ENCODE results near the gene ADPRHL1.
"Not testable (repeated sequence)": the region's sequence is repeated elsewhere in the genome, so short reads cannot be mapped to it uniquely, and the experiment has no call there.

ADPRHL1 gene

DNA sequence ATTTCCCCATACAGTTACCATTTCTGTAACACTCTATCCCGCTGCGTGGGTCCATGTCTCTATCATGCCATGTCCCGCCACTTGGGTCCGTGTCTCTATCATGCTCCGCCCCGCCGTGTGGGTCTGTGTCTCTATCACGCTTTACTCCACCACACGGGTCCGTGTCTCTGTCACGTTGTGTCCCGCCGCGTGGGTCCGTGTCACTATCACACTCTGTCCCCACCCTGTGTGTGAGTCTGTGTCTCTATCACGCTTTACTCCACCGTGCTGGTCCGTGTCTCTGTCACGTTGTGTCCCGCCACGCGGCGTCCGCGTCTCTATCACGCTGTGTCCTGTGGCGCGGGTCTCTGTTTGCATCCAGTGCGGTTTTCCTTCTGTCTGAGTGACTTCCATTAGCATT, 11.6 kb downstream of the ADPRHL1 start:
- Histone ChIP-seq H3K4me3 (ENCODE audit: low read length) (no peak overlapping the region), H3K27me3 (ENCODE audit: control insufficient read depth, insufficient read depth, low read length) (no peaks in the 10 kb centered on the region), H3K9ac (ENCODE audit: low read length) (no peak overlapping the region), H3K4me1 (ENCODE audit: control insufficient read depth, insufficient read depth, low read length) (peaks cover 18% of the 10 kb centered on the region), H3K9me3 (ENCODE audit: control insufficient read depth, low read length) (no peaks in the 10 kb centered on the region), H3K36me3 (ENCODE audit: control insufficient read depth, insufficient read depth, low read length) (no peaks in the 10 kb centered on the region)

GRCh38 chr13:113437408-113438010, 15.8 kb downstream of the ADPRHL1 start:
- Histone ChIP-seq H3K27me3 (ENCODE audit: control insufficient read depth, insufficient read depth, low read length) (no peaks in the 10 kb centered on the region), H3K4me3 (ENCODE audit: low read length) (no peak overlapping the region), H3K9me3 (ENCODE audit: control insufficient read depth, low read length) (no peaks in the 10 kb centered on the region), H3K36me3 (ENCODE audit: control insufficient read depth, insufficient read depth, low read length) (no peaks in the 10 kb centered on the region), H3K4me1 (ENCODE audit: control insufficient read depth, insufficient read depth, low read length) (peaks cover 8% of the 10 kb centered on the region), H3K9ac (ENCODE audit: low read length) (no peak overlapping the region)

GRCh38 chr13:113436866-113437265, 16.4 kb downstream of the ADPRHL1 start:
- not testable (repeated sequence) for H3K4me3 ChIP-seq (ENCODE audit: low read length); H3K4me1 ChIP-seq (ENCODE audit: control insufficient read depth, insufficient read depth, low read length); H3K36me3 ChIP-seq (ENCODE audit: control insufficient read depth, insufficient read depth, low read length); H3K9me3 ChIP-seq (ENCODE audit: control insufficient read depth, low read length); H3K9ac ChIP-seq (ENCODE audit: low read length); H3K27me3 ChIP-seq (ENCODE audit: control insufficient read depth, insufficient read depth, low read length)

DNA sequence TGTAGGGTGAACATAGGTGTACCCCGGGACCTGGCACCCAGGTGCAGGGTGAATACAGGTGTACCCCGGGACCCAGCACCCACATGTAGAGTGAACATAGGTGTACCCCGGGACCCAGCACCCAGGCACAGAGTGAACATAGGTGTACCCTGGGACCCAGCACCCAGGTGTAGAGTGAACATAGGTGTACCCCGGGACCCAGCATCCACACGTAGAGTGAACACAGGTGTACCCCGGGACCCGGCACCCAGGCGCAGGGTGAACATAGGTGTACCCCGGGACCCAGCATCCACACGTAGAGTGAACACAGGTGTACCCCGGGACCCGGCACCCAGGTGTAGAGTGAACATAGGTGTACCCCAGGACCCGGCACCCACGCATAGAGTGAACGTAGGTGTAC, 17.4 kb downstream of the ADPRHL1 start:
- H3K4me1 ChIP-seq (ENCODE audit: control insufficient read depth, insufficient read depth, low read length); H3K9ac ChIP-seq (ENCODE audit: low read length); H3K36me3 ChIP-seq (ENCODE audit: control insufficient read depth, insufficient read depth, low read length); H3K27me3 ChIP-seq (ENCODE audit: control insufficient read depth, insufficient read depth, low read length); H3K4me3 ChIP-seq (ENCODE audit: low read length); H3K9me3 ChIP-seq (ENCODE audit: control insufficient read depth, low read length): not testable (repeated sequence)

DNA sequence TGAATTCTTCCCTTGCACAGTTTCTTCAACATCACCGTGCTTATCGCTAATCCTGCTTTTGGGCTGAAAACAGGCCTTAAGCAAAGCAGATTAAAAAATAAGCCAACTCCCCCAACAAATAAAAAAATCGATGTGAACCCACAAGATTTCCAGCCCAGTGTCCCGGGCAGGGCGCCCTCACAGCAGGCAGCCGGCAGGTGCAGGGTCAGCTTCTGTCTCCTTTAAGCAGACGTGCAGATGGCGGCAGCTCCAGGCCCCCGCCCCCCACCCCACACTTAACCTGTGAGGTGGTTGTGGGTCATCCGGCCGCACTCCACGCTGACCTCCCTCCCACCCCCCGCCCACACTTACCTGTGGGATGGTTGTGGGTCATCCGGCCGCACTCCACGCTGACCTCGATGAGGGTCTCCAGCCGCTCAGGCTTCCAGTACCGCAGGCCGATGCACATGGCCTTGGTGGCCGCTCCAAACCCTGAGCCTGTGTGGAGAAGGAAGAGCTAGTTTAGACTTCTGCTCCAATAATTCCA, 19.8 kb downstream of the ADPRHL1 start:
- Histone ChIP-seq H3K9me3 (ENCODE audit: control insufficient read depth, low read length) (no peaks in the 10 kb centered on the region), H3K27me3 (ENCODE audit: control insufficient read depth, insufficient read depth, low read length) (no peaks in the 10 kb centered on the region), H3K36me3 (ENCODE audit: control insufficient read depth, insufficient read depth, low read length) (no peaks in the 10 kb centered on the region), H3K4me1 (ENCODE audit: control insufficient read depth, insufficient read depth, low read length) (peaks cover 8% of the 10 kb centered on the region), H3K9ac (ENCODE audit: low read length) (no peak overlapping the region), H3K4me3 (ENCODE audit: low read length) (no peak overlapping the region)

GRCh38 chr13:113432506-113433270, 20.6 kb downstream of the ADPRHL1 start:
- Histone ChIP-seq H3K4me1 (ENCODE audit: control insufficient read depth, insufficient read depth, low read length) (peaks cover 7% of the 10 kb centered on the region), H3K4me3 (ENCODE audit: low read length) (no peak overlapping the region), H3K27me3 (ENCODE audit: control insufficient read depth, insufficient read depth, low read length) (no peaks in the 10 kb centered on the region), H3K9ac (ENCODE audit: low read length) (no peak overlapping the region), H3K9me3 (ENCODE audit: control insufficient read depth, low read length) (no peaks in the 10 kb centered on the region), H3K36me3 (ENCODE audit: control insufficient read depth, insufficient read depth, low read length) (no peaks in the 10 kb centered on the region)

GRCh38 chr13:113431171-113431570, 22.1 kb downstream of the ADPRHL1 start:
- Histone ChIP-seq H3K27me3 (ENCODE audit: control insufficient read depth, insufficient read depth, low read length) (no peaks in the 10 kb centered on the region), H3K9ac (ENCODE audit: low read length) (no peak overlapping the region), H3K4me1 (ENCODE audit: control insufficient read depth, insufficient read depth, low read length) (no peaks in the 10 kb centered on the region), H3K36me3 (ENCODE audit: control insufficient read depth, insufficient read depth, low read length) (no peaks in the 10 kb centered on the region), H3K4me3 (ENCODE audit: low read length) (no peak overlapping the region), H3K9me3 (ENCODE audit: control insufficient read depth, low read length) (no peaks in the 10 kb centered on the region)

DNA sequence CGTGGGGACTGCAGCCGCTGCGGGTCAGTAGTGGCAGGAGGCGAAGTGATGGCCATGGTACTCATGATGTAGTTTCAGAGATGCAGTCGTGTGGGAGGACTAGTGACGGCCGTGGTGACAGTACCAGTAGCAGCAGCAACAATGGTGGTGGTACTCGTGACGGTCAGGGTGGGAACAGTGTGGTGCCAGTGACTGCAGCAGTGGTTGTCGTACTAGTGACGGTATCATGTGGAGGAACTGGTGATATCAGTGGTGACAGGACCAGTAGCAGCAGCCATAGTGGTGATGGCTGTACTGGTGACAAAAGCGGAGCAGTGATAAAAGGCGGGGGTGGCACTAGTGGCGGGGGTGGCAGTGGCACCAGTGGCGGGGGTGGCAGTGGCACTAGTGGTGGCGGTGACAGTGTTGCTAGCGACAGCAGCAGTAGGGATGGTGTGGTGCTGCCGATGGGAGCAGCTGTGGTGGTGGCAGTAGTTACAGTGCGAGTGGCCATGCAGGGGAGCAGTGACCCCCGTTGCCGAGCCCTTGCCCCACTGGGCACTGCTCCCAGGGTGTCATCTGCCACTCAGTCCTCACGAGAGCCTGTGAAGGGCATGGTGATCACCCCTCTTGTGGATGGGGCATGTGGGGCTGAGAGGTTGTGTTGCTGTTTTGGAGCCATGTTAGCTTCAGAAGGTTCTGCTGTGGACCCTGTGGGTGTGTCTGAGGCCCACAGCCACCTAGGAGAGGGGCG, 22.7 kb downstream of the ADPRHL1 start:
- Histone ChIP-seq H3K4me1 (ENCODE audit: control insufficient read depth, insufficient read depth, low read length) (no peaks in the 10 kb centered on the region), H3K9me3 (ENCODE audit: control insufficient read depth, low read length) (no peaks in the 10 kb centered on the region), H3K4me3 (ENCODE audit: low read length) (no peak overlapping the region), H3K27me3 (ENCODE audit: control insufficient read depth, insufficient read depth, low read length) (no peaks in the 10 kb centered on the region), H3K9ac (ENCODE audit: low read length) (no peak overlapping the region), H3K36me3 (ENCODE audit: control insufficient read depth, insufficient read depth, low read length) (no peaks in the 10 kb centered on the region)

DNA sequence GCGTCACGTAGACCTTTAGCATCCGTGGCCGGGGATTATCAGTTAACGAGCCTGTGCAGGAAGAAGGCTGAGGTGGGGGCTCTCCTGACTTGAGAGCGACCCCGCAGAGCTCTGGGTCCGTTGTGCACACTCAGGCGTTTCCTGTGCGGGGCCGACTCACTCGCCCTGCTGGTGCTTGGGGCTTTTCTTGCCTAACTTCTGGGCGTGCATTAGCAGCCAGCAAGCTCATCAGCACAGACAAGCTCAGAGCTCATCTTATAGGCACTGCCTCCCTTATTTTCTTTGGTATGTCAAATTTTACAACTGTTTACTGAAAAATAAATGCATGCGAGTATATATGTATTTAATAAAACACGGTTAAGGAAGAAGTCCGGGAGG, 23.7 kb downstream of the ADPRHL1 start:
- Histone ChIP-seq H3K4me3 (ENCODE audit: low read length) (no peak overlapping the region), H3K4me1 (ENCODE audit: control insufficient read depth, insufficient read depth, low read length) (no peaks in the 10 kb centered on the region), H3K27me3 (ENCODE audit: control insufficient read depth, insufficient read depth, low read length) (no peaks in the 10 kb centered on the region), H3K9me3 (ENCODE audit: control insufficient read depth, low read length) (no peaks in the 10 kb centered on the region), H3K36me3 (ENCODE audit: control insufficient read depth, insufficient read depth, low read length) (no peaks in the 10 kb centered on the region), H3K9ac (ENCODE audit: low read length) (no peak overlapping the region)

DNA sequence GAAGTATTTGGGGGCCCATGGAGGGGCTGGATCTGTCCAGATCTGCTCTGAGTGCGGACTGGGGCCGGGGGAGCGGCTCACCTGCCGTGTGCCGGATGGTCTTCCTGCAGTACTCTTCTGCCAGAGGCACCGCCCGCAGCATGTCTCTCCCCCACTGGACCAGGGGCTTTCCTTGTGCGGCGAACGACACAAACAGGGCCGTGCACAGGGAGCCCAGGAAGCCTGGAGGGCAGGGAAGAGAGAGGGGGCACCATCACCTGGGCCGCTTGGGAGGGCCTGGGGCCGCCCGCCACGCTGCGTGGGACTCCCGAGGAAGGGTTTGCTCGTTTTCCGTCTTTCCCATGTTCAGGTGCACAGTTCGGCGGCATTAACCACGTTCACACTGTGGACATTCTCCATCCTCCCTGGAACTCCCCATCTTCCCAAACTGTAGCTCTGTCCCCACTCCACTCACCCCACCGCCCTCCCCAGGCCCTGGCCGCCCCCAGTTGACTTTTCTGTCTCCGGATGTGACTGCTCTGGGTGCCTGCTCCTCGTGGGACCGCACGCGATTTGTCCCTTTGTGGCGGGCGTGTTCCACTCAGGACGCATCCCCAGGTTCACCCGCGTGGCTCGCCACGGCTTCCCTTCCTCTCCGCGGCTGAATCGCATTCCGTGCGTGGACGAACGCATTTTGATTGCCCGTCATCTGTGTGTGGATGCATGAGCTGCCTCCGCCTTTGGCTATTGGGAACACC, 24.2 kb downstream of the ADPRHL1 start:
- no peak overlapping the region for H3K4me3 ChIP-seq (ENCODE audit: low read length)
- H3K9me3 ChIP-seq (ENCODE audit: control insufficient read depth, low read length), result no peaks in the 10 kb centered on the region
- no peaks in the 10 kb centered on the region for H3K36me3 ChIP-seq (ENCODE audit: control insufficient read depth, insufficient read depth, low read length)
- H3K4me1 ChIP-seq (ENCODE audit: control insufficient read depth, insufficient read depth, low read length), result no peaks in the 10 kb centered on the region
- H3K27me3 ChIP-seq (ENCODE audit: control insufficient read depth, insufficient read depth, low read length), result no peaks in the 10 kb centered on the region
- H3K9ac ChIP-seq (ENCODE audit: low read length), result no peak overlapping the region

DNA sequence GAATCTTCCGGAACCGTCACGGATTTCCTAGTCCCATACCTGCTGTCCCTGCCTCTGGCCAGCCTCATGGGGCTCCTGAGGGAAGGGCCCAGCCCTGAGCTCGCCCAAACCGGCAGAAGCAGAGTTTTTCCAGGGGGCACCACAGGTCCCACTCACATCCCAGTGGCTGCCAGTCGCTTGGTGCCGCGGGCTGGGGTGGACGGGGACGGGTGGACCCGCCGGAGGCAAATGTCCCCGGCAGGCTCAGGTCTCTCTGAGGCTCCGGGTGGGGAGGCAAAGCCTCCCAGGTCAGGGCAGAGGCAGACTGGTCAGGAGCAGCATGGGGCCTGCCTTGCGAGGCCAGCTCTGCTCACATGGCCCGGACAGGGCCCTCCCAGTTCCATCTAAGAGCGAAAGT, 24.8 kb downstream of the ADPRHL1 start:
- Histone ChIP-seq H3K9ac (ENCODE audit: low read length) (no peak overlapping the region), H3K4me3 (ENCODE audit: low read length) (no peak overlapping the region), H3K36me3 (ENCODE audit: control insufficient read depth, insufficient read depth, low read length) (no peaks in the 10 kb centered on the region), H3K4me1 (ENCODE audit: control insufficient read depth, insufficient read depth, low read length) (peaks cover 2% of the 10 kb centered on the region), H3K9me3 (ENCODE audit: control insufficient read depth, low read length) (no peaks in the 10 kb centered on the region), H3K27me3 (ENCODE audit: control insufficient read depth, insufficient read depth, low read length) (no peaks in the 10 kb centered on the region)

Measured in mucosa of stomach (tissue), 1 donor.